ENCODE data around the gene POU2F2. TPM values are rescaled to one million over a fixed set of nuclear protein-coding genes. Genes with fewer than 3 reads are reported as not detected.

The POU2F2 gene
- total RNA-seq, 1 donor from 2014 or later: 6.1 TPM

- Histone ChIP-seq H3K9me3 (no peaks in the 10 kb centered on the region), H3K36me3 (no peaks in the 10 kb centered on the region), H3K4me1 (no peaks in the 10 kb centered on the region), H3K4me3 (no peak overlapping the region), H3K27me3 (no peaks in the 10 kb centered on the region), H3K27ac (no peak overlapping the region)
- ATAC-seq (no peak), DNase-seq (no peak)
- intact Hi-C loops (cut with DNase I): no loop called here
- no peak for TF ChIP-seq CTCF (IDR thresholded peaks at IDR 0.05)
These were observed 94.6 kb downstream of the POU2F2 start for GRCh38 chr19:42037649-42038048.

Small RNA genes within 50 kb of the gene (microRNA-seq; reads per million reads assigned to microRNA genes)
- not detected for gene MIR4323 (ENCODE audit: borderline microRNAs expressed)

Other genes starting within 250 kb of the POU2F2 start
- 197 TPM for gene ARHGEF1, start 249.3 kb downstream of the POU2F2 start, total RNA-seq
- gene ERFL, start 204.0 kb downstream of the POU2F2 start, total RNA-seq: 0.43 TPM
- 134 TPM for gene RABAC1, start 173.1 kb downstream of the POU2F2 start, total RNA-seq
- not detected for gene ATP1A3, start 138.2 kb downstream of the POU2F2 start, total RNA-seq
- gene GRIK5, start 62.2 kb downstream of the POU2F2 start, total RNA-seq: 0.29 TPM
- 13.6 TPM for gene ZNF574, start 56.3 kb downstream of the POU2F2 start, total RNA-seq
- gene DEDD2, start 85.2 kb upstream of the POU2F2 start, total RNA-seq: 25.1 TPM
- 9.6 TPM for gene ZNF526, start 87.9 kb upstream of the POU2F2 start, total RNA-seq
- gene GSK3A, start 110.2 kb upstream of the POU2F2 start, total RNA-seq: 38.7 TPM
- gene ERF, start 122.7 kb upstream of the POU2F2 start, total RNA-seq: 53.9 TPM
- gene CIC, start 136.8 kb upstream of the POU2F2 start, total RNA-seq: 76.7 TPM
- gene PRR19, start 169.7 kb upstream of the POU2F2 start, total RNA-seq: 0.52 TPM
- gene PAFAH1B3, start 170.2 kb upstream of the POU2F2 start, total RNA-seq: 13.2 TPM
- gene TMEM145, start 180.9 kb upstream of the POU2F2 start, total RNA-seq: 0.35 TPM
- 18.4 TPM for gene MEGF8, start 193.2 kb upstream of the POU2F2 start, total RNA-seq